ENCODE data around the gene CADPS.

The CADPS gene

GRCh38 chr3:62550439-62550838, 324.8 kb downstream of the CADPS start:
- no peak for DNase-seq

- DNase-seq = no peak
These were observed 326.5 kb downstream of the CADPS start for GRCh38 chr3:62548528-62549205.

- no peak for DNase-seq
These were observed 328.9 kb downstream of the CADPS start for GRCh38 chr3:62546266-62546665.

GRCh38 chr3:62542185-62542584, 333.0 kb downstream of the CADPS start:
- no peak for DNase-seq

DNA sequence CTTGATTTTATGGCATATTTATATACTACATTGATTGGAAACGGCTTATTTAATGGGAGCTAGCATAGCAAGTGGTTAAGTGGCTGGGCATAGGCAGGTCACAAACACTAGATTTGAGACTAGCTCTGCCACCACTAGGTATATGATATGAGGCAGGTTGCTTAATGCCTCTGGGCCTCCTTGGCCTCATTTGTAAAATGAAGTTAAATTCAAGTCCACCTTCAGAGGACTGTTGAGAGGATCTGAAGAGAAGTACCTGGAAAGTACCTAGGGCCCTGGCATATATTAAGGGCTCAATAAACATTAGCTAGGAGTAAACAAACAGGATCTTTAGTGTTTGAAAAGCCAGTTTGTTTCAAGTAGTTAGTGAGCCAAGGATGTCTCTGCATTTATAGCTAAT, 335.5 kb downstream of the CADPS start:
- DNase-seq = no peak

DNA sequence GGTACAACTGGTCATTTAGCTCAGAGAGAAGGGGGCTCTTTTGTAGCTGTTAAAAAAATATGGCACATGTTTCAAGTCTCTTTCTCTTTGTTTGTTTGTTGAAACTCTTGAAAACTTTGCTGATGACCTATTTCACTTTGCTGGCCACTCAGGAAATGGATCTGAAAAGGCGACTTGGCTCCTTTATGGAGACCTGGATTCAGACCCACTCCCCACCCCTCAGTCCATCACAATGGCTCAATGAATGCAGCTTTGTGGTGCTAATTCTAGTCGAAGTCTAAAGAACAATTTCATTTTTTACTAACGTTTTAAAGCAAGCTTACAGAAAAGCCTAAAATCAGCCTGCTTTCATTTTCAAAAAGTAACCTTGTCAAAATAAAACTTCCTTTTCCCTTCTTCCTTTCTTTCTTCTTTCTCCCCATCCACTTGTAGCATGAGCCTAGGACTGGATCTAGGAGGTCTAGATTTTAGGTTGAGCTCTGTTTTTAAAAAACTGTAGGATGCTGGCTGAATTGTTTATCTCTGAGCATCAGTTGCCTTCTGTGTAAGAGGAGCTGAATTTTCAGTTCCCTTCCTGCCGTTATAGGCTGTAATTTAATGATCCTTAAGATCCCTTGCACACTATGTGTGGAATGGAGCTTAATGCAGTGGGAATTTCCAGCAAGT, 336.4 kb downstream of the CADPS start:
- DNase-seq = no peak

DNA sequence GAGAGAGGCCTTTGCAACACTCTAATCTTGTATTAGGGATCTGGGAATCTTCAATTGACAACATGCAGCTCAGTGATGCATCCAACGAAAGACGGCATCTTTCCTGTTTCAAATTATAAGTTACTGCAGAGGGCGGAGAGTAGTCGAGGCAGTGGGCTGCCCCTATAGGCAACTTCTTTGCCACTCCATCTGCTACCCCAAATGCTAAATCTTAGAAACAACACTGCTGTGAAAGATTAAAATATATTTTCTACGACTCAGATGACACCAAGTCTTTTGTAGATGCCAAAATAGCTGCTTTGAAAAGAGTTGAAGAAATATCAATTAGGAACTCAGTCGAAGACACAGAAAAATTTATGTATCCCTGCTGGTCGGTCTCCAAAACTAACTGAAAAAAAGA, 340.9 kb downstream of the CADPS start:
- no peak for DNase-seq

- DNase-seq = no peak
These were observed 342.4 kb downstream of the CADPS start for GRCh38 chr3:62532796-62533195.

- DNase-seq = no peak
These were observed 343.2 kb downstream of the CADPS start for GRCh38 chr3:62531981-62532380.

DNA sequence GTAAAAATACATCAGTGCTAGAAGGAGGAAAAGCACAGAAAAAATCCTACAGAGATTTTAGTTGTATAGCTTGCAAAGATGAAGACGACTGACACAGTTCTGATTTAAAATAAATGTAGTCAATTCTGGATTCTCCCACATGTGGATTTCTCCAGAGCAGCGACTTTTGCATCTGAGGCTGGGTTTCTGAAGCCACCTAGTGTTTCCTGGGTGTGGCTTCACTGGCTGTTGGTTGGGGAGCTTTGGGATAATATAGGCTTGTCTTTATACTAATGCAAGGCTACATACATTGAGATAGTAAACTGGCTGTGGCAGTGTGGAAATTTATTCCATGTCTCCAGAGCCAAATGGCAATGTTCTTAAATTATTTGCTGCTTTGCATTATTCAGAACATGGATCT, 343.7 kb downstream of the CADPS start:
- DNase-seq = no peak

DNA sequence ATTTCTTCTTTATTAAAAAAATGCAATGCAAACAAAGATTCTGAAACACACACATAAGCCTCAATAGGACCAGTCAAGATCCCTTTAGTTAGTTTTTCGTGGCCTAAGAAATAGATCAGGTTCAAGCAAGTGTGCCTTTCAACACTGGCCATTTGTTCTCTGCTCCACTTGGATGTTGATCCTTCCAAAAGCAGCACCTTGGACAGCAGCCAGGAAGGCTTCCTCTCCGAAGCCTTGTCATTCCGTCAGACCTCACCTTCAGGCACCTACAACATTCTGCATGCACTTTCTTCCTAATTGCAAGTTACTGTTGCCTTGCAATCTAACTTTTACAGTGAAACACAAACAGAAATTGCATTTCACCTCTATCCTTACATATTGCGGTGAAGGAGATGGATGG, 346.0 kb downstream of the CADPS start:
- DNase-seq = no peak

- no peak for DNase-seq
These were observed 347.7 kb downstream of the CADPS start for GRCh38 chr3:62527474-62527873.

DNA sequence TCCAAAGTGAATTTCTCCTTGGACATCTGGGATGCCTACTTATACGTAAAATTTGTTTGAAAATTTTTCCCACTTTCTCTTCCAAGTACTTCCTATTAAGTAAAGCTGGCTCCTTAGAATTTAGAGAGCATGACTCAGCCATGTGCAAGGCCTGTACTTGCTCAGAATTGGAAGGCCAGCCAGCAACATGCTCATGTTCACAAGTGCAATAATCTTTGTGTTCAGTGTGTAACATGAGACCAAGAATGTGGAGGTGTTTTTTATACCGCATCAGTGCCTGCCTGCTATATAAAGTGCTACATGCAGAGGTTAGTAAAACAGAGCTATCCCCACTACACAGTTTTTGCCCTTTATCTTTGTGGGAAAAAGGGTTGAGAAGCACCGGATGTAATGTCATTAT, 349.9 kb downstream of the CADPS start:
- DNase-seq = no peak

GRCh38 chr3:62523672-62524071, 351.5 kb downstream of the CADPS start:
- DNase-seq = no peak

GRCh38 chr3:62521464-62522105, 353.6 kb downstream of the CADPS start:
- DNase-seq = no peak

GRCh38 chr3:62503516-62503915, 371.7 kb downstream of the CADPS start:
- no peak for DNase-seq

- no peak for DNase-seq
These were observed 372.6 kb downstream of the CADPS start for GRCh38 chr3:62502315-62503300.

GRCh38 chr3:62501289-62501668, 373.9 kb downstream of the CADPS start:
- DNase-seq = no peak

DNA sequence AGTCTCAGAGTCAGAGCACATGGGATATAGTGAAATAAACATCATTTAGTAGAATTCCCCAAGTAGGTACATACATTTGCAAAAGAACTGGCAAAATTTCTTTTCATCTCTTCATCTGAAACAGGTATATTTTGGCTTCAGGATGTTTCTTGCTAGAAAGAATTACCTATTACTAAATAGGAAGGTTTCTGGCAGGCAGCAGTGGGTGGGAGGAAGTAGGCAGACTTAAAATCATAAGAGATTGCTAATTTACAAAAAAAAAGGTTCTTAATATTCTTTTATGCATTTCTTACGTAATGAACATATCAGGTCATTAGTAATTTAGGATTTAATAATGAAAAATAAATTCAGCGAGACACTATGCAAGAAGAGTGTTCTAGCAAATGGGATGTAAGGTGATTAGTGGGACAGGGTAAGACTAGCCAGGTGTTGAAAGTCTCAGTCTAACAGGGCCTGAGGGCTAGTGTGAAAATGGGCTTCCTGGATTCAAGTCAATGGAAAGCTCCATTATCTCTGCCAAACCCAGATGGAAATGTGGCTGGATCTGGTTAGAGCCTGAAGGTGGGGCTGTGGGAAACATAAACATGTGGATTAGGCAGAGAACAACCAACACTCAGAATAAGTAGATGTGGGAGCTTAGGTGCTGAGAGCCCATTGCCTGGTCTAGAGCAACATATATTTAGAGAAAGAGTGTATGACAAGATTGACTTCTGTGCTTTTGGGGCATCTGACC, 374.5 kb downstream of the CADPS start:
- DNase-seq = no peak

- DNase-seq = no peak
These were observed 378.1 kb downstream of the CADPS start for GRCh38 chr3:62497156-62497555.

GRCh38 chr3:62496503-62496902, 378.7 kb downstream of the CADPS start:
- DNase-seq = no peak

- no peak for DNase-seq
These were observed 382.0 kb downstream of the CADPS start for GRCh38 chr3:62493109-62493801.

Measured in stimulated activated CD4-positive, alpha-beta T cell treated with anti-CD3 and anti-CD28 coated beads, Interleukin-4, amount 100 ng/mL, for 4 hours (primary cell).